Astrocyte (in vitro differentiated cells and primary cell): ENCODE results near the gene OPA1.

Experiments used
- EZH2 ChIP-seq: IDR thresholded peaks from 2 replicates; pipeline ENCODE4 v1.6.1; 2012; ENCODE audit warnings: mild to moderate bottlenecking, low read length, inconsistent platforms; ENCODE audit not compliant: insufficient read depth
- TF ChIP-seq, protein P1 (sequence below): IDR thresholded peaks from 2 replicates; pipeline ENCODE4 v1.5.1; 2011; ENCODE audit warnings: low read depth, mild to moderate bottlenecking, inconsistent platforms, low read length, moderate library complexity; ENCODE audit not compliant: insufficient read depth

DNA sequence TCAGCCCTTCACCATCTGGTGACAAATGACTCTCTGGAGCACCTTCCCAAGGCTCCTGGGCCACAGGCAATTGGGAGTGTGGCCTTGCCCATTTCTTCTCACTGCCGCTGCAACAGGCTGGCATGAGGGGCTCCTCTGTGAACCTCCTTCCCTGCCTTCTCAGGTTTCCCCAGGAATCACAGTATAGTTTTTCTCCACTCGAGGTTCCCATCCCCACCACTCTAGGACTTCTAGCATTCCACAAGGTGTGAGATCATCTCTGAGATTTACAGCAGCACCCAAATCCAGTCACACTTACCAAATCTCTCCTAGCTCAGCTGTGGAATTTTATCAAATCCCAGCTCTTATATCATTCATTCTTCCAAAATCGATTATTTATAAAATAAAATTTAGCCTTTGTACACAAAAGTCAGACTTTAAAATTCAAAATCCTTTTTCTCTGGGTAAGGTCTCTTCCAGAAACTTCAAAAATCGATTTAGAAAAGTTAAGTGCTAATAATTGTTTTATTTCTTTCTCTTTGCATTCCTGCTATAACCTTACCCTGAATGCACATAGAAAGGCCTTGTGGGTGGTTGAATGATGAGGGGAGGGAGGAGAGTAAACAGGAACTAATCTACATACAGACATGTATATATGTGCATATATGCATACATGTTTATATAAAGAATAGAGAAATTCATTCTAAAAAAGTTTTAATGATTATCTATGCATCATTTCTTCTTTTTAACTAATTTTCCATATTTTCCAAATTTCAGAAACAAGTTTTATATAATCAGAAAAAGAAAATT lies 19.4 kb upstream of the OPA1 start:
- TF ChIP-seq, protein P1, sequence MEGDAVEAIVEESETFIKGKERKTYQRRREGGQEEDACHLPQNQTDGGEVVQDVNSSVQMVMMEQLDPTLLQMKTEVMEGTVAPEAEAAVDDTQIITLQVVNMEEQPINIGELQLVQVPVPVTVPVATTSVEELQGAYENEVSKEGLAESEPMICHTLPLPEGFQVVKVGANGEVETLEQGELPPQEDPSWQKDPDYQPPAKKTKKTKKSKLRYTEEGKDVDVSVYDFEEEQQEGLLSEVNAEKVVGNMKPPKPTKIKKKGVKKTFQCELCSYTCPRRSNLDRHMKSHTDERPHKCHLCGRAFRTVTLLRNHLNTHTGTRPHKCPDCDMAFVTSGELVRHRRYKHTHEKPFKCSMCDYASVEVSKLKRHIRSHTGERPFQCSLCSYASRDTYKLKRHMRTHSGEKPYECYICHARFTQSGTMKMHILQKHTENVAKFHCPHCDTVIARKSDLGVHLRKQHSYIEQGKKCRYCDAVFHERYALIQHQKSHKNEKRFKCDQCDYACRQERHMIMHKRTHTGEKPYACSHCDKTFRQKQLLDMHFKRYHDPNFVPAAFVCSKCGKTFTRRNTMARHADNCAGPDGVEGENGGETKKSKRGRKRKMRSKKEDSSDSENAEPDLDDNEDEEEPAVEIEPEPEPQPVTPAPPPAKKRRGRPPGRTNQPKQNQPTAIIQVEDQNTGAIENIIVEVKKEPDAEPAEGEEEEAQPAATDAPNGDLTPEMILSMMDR: no peak
- TF ChIP-seq EZH2: no peak
